AG20443 (cell line): ENCODE measurements around the gene IL17B.
A peak's percentile ranks its signal among the peaks of the same experiment; 100 is the strongest.

ENCODE experiments used
- DNase-seq: peaks from one replicate; pipeline ENCODE4 v3.0.0; 2012; ENCODE audit warnings: low spot score, mixed read lengths

IL17B gene

DNA sequence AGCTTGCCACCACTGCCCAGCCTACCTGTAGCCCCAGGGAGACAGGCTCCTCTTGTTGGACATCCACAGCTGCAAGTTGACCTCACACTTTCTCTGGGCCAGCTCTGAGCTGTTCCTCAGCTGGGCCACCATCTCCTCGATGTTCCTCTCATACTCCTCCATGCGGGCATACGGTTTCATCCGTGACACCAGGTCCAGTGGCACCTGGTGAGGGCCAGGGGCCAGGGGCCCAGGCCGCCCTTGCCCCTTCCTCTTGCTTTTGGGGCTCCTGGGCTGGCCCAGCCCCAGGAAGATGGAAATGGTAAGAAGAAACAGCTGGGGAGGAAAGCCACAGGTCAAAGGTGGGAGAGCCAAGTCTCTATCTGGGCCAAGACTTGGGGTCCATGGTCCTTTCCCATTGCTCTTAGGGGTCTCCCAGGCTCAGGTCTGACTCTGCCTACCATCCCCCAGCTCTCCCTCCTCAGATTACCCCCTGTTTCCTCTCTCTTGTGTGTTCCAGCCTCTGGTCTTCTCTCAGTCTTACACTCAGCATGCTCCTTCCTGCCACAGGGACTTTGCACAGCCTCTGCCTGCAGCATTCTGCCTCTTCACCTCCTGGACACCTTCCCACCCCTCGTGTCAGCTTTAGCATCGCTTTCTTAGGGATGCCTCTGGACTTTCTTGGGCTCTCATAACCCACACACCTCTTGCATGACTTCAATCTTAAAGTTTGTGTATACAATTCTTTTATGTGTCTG lies 2.2 kb downstream of the IL17B start:
- DNase-seq = no peak

DNA sequence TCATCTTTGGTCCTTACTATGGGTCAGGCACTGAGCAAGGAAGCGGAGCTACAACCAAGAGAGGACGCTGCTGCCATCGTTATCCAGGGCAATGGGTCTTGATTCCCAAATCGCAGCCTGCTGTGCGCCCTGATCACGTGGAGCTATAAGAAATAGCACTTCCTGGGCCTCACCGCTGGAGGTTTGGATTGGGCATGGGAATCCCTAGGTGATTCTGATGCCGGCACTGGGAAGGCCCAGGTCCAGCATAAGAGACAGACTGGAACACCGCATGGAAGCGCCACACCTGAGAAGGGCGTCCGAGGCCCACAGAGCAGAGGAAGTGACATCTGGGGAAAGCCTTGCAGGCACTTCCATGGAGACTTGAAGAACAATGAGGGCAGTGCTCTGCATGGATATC lies 3.0 kb downstream of the IL17B start:
- DNase-seq = no peak

DNA sequence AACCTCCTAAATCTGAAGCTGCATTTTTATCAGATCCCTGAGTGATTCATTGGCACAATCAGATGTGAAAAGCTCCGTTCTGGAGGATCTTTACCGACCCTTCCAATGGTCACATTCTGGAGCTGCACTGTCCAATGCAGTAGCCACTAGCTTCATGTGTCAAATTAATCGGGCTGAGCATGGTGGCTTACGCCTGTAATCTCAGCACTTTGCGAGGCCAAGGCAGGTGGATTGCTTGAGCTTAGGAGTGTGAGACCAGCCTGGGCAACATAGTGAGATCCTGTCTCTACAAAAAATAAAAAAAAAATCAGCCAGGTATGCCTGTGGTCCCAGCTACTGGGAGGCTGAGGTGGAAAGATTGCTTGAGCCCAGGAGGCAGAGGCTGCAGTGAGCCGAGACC lies 3.7 kb downstream of the IL17B start:
- DNase-seq = no peak

DNA sequence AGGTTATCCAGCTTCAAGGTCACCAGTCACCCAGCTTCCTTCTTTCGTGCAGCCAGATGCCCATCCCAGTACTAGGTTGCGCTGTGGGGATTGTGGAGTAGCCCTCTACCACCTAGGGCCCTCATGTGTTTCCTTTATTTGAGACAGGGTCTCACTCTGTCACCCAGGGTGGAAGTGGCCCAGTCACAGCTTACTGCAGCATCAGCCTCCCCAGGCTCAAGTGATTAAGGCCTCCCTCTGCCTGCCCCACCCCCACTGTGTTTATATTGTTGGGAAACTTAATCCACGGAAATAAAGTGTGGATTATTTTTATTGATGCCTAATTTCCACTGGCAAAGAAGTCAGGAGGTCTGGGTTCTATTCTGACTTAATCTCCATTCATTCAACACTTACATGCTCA lies 4.3 kb downstream of the IL17B start:
- no peak for DNase-seq

DNA sequence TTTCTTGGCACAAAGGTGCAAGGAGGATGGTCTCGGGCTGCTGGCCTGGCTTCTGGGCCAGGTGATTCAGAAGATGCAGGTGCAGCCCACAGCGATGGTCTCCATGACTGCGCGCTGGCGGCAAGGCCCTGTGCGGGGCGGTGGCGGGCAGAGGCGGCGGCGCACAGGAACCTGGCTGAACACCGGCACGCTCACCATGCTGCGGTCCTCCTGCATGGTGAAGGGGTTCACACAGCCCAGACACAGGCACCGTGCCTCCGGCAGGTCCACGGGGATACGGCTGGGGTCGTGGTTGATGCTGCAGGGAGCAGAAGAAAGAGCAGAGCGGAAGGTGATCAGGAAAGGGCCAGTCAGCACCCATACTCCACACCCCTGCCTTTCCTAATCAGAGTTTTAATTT lies 4.8 kb downstream of the IL17B start:
- DNase-seq = no peak

DNA sequence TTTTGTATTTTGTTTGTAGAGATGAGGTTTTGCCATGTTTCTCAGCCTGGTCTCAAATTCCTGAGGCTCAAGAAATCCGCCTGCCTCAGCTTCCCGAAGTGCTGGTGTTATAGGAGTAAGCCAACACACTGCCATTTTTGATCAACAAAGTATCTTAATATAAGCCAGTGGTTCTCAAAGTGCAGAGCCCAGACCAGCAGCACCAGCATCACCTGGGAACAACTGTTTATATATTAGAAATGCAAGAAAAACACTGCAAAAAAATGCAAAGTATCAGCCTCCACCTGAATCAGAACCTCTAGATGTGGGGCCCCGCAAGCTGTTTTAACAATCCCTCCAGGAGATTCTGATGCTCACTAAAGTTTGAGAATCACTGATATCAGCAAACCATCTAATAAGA lies 6.2 kb downstream of the IL17B start:
- no peak for DNase-seq

DNA sequence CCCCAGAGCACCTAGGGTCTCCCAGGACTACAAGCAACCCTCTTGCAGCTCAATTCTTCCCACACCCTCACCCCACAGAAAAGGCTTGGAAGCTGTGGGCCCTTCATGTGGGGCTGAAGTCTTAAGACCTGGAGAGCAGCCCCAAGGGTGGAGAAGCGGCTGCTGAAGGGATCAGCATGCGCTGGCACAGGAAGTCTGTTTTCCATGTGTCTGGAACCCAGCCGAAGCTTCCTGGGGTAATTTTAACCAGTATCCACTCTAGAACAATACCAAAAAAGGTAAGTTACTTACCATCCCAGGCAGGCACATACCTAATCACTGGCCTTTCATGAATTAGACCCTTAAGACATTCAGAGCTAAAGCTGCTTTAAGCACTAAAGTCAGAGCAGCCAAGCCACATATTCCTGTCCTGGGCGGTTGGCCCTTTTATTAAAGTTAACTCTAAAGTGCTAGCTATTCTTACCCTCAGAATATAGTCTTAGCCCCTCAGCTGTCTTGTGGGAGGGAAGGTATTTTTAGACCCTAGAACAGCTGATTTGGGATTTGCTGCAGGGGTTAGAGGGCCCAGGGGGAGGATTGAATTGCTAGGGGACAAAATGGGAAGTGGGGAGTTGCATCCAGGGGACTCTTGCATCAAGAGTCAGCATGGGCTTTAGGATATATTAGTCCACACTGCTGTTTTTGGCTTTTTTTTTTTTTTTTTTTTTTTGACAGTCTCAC lies 6.9 kb downstream of the IL17B start:
- DNase-seq = no peak

DNA sequence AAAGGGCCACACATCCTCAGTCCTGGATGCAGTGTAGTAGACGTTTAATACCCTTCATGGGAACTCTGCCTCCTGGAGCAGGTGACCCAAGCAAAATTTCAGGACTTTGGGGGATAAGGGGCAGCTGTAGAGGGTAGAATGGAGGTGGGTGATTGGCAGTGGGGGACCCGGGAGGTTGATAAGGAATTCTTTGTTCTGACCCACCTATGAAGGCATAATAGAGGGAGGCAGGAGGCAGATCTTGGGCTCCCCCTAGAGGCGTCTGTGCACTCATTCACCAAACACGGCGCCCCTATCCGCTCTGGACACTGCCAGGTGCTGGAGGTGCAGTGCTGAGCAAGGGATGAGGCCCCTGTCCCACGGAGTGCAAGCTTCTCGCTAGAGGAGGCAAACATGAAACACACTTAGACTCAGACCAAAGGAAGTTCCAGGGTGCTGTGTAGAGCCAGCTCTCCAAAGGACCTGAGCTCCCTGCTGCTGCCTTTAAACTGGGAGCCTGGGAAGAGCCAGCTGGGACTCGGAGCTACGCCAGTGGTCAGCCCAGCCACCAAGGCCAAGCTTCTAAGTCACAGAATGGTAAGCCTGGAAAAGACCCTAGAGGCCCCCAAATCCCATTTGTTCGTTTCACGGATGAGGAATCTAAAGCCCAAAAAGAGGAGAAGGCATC lies 7.7 kb downstream of the IL17B start:
- peak; percentile 78 for DNase-seq

DNA sequence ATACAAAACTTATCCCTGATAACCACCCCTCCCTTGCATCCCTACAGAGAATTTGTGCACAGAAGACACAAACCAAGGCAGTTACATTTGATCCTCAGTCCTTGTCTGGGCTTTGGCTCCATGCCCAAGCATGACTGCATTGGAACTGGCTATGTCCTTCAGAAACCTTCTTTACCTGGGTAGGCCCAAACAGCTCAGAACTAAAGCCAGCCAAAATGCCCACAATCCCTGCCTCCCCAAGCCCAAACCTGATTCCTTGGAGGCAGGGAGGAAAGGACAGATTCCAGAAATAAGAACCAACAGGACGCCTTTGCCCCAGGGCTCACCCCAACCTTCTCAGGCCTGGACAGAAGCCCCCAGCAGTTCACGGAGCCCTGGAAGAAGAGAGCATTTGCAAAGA lies 8.2 kb downstream of the IL17B start:
- DNase-seq = no peak

DNA sequence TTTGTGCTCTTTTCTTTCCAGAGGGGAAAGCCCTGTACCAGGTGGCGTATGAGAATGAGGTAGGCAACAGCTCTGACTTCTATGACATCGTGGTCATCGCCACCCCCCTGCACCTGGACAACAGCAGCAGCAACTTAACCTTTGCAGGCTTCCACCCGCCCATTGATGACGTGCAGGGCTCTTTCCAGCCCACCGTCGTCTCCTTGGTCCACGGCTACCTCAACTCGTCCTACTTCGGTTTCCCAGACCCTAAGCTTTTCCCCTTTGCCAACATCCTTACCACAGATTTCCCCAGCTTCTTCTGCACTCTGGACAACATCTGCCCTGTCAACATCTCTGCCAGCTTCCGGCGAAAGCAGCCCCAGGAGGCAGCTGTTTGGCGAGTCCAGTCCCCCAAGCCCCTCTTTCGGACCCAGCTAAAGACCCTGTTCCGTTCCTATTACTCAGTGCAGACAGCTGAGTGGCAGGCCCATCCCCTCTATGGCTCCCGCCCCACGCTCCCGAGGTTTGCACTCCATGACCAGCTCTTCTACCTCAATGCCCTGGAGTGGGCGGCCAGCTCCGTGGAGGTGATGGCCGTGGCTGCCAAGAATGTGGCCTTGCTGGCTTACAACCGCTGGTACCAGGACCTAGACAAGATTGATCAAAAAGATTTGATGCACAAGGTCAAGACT lies 11.0 kb downstream of the IL17B start:
- no peak for DNase-seq

DNA sequence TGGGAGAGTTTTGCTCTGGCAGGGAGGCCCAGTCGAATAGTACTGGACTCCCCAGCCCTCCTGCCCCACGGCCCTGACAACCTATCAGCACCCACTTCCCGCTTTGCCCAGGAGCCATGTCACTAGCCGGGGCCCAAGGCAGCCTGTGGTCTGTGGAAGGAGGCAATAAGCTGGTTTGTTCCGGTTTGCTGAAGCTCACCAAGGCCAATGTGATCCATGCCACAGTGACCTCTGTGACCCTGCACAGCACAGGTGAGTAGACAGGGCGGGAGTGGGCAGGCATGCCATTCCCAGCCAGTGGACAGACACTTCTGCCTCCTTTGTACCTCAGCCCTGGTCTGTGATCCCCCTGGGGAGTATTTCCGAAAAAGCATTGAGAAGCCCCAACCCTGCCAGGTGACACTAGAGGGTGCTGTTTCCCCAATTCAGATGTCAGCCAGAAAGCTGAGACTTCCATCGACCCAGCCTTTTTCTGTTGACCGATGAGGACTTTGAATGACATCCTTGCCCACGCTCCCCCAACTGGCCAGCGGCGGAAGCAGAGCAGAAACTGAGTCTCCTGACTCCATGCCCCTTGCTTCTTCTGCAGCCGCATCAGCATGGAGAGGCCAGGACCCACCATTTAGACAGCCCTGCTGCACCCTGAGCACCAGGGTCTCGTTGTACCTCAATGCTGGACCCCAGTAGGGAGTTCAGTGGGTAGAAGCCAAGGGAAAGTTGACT lies 11.7 kb downstream of the IL17B start:
- DNase-seq = peak; percentile 85

DNA sequence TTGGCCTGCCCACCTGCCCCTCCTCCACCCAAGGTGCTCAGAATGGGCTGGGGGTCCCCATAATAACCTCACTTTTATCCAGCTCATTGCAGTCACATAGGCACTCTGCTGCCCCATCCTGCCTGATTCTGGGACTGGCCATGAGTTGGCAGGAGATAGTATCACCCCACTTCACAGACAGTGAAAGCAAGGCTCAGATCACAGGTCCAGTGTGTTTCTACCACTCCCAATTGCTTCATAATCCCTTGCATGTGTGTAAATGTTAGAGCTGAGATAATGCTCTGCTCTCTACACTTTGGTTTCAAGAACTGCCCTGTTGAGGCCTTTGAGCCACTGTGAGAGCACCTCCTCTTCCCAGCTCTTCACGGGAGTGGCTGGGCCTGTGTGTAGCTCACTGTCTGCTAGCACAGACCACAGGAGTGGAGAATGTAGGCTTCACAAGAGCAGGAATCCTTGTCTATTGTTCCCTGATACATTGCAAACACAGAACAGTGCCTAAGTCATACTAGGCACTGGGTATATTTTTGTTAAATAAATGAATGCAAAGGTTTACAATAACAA lies 12.8 kb downstream of the IL17B start:
- DNase-seq = no peak

DNA sequence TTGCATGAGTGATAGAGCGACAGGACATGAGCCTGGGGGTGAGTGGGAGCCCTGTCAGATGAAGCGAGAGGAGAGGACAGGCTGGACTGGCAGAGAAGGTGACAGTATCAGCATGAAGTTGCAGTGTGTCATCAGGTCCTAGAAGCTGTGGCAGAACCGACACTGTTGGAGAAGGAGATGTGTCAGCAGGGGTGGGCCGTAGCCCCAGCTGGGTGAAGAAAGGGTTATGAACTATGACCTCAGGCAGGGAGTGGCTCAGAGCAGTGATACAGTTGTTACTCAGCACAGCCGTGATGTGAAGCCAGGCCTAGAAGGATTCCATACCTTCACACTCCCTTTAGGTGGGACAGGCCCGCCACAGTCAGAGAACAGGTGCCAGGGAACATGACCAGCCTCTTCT lies 13.7 kb downstream of the IL17B start:
- DNase-seq = no peak

DNA sequence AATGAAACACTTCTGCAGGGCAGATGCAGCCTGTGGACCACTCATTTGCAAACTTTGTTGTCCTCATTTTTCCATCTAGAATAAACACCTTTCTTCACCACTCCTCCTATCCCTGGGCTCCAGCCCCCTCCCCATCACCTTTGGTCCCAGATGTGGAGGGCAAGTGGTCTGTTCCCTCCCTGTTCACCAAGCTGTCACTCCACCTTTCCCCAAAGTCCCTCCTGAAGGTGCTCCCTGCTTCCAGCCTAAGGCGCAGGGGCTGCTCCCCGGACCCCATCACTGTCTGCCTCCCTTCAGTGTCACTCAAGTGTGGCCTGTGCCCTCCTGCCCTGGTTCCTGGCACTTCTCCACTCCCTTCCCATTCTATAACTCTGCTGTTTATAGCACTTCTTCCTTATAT lies 14.4 kb downstream of the IL17B start:
- no peak for DNase-seq

DNA sequence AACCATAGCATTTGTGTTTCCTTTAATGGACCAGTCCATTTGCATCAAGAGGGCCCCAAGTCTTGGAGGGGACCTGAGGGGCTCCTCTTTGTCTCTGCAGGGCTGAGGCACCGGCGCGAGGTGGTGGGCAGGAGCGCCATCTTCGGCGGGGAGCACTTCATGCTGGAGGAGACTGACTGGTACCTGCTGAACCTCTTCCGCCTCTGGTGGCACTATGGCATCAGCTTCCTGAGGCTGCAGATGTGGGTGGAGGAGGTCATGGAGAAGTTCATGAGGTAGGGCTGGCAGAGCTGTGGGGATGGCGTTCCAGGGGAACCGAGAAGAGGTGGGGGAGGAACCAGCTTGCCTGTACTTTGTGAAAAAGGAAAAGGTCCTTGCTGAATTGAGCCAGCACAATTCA lies 15.2 kb downstream of the IL17B start:
- no peak for DNase-seq

DNA sequence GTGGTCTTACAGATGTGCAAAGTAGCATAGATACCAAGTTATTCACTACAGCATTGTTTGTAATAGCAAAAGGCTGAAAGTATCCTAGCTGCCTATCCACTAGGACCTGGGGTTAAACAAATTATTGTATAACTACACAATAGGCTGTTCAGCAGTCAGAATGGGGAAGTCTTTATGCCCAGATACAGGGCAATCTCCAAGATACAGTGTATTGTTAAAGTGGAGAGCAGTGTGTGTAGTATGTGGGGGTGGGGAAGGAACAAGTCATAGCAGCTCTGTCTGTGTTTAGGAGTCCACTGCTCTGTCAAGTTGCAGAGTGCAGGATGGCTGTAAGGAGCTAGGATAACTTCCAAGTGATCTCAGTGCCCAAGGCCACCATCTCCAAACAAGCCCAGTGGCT lies 15.7 kb downstream of the IL17B start:
- no peak for DNase-seq

DNA sequence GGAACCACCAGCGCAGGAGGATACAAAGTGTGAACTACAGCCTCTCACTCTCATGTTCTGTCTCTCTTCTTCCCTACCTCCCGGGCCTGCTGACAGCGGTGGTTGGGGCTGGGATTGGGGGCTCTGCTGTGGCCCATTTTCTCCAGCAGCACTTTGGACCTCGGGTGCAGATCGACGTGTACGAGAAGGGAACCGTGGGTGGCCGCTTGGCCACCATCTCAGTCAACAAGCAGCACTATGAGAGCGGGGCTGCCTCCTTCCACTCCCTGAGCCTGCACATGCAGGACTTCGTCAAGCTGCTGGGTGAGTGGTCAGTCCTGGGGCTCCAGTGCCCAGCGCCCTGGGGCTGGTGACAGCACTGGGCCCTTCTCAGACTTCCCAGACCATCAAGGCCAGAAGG lies 16.6 kb downstream of the IL17B start:
- no peak for DNase-seq

DNA sequence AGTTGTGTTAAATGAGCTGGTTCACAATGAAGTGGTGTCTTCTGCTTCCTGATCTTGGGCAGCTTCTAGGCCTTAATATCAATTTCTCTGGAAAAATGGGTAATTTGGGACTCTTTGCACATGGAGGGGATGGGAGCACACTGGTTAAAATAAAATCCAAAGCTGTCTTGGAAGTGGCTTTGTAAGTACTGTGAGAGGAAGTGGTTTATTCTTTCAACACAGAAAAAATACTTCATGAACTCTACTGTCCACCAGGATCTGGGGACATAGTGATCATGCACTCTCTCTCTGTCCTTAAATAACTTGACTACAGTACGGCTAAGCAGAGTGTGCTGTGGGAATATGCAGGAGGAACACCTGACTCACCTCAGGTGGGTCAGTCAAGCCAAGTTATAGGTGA lies 18.8 kb downstream of the IL17B start:
- no peak for DNase-seq

DNA sequence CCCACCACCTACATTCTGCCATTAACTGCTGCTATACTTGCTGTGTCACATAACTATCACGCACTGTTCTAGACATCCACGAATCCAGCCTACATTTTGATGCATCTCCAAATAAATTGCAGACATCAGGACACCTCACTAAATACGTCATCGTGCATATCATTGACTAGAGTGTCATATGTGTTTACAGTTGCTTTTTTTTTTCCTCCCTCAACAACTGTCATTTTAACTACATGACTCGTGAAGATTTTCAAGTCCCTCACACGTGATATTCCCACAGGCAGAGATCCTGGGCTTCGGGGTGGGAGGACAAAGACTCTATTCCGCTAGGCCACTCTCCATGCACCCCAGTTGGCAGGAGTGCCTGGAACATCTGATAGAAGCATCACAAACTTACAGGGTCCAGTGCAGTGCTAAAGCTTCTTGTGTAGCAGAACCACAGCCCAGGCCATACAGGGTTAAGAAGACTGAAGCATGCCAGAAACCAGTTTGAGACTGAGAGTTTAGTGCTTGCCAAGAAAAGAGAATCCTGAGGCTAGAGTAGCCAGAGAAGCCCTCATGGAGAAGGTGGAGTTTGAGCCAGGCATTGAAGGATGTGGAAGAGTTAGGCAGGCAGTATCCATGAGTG lies 20.1 kb downstream of the IL17B start:
- DNase-seq = no peak

DNA sequence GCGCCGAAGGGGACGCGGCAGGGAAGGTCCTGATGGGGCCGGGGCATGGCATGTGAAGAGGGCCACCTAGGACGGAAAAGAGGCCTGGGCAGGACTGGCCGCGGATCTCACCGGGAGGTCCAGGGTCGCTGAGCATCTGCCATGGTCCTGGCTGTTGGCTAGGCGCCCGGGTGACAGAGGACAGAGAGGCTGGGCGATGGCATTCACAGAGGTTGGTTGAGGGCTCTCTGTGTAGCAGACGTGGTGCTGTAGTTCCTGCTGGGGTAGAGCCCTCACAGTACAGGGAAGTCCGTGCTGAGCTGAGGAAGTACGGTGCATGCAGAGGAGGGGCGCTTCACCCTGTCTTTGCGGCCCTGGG lies 20.8 kb downstream of the IL17B start:
- DNase-seq = peak; percentile 17
